BLaER1 treated with 17β-estradiol and CSF1 and Interleukin-3, amounts not matched to agents 10 nM and 100 nM (cell line): Measurements from ENCODE around the gene ANKRD44.
"Not testable (repeated sequence)": the region's sequence is repeated elsewhere in the genome, so short reads cannot be mapped to it uniquely, and the experiment has no call there.

ENCODE experiments used
- H3K27ac ChIP-seq, 11 experiments: shearing (Covaris generic); formaldehyde crosslinking; 2 replicates each; pipeline ENCODE4 v1.8.1; 2022
- H3K27me3 ChIP-seq, 11 experiments: shearing (Covaris generic); formaldehyde crosslinking; 2 replicates each; pipeline ENCODE4 v1.8.1; 2022
- H3K36me3 ChIP-seq, 11 experiments: shearing (Covaris generic); formaldehyde crosslinking; 2 replicates each; pipeline ENCODE4 v1.8.1; 2022
- H3K4me1 ChIP-seq, 10 experiments: shearing (Covaris generic); formaldehyde crosslinking; 2 replicates each; pipeline ENCODE4 v1.8.1; 2022
- H3K4me2 ChIP-seq, 11 experiments: shearing (Covaris generic); formaldehyde crosslinking; 2 replicates each; pipeline ENCODE4 v1.8.1; 2022
- H3K4me3 ChIP-seq, 10 experiments: shearing (Covaris generic); formaldehyde crosslinking; 2 replicates each; pipeline ENCODE4 v1.8.1; 2022
- H3K9ac ChIP-seq, 11 experiments: shearing (Covaris generic); formaldehyde crosslinking; 2 replicates each; pipeline ENCODE4 v1.8.1; 2022
- H3K9me3 ChIP-seq, 11 experiments: shearing (Covaris generic); formaldehyde crosslinking; replicated peaks in 1 of 11; 2 replicates each; pipeline ENCODE4 v1.8.1; 2022
- H4K20me1 ChIP-seq, 11 experiments: shearing (Covaris generic); formaldehyde crosslinking; 2 replicates each; pipeline ENCODE4 v1.8.1; 2022
- Cebpa-rat ChIP-seq, 11 experiments: shearing (Covaris generic); IDR thresholded peaks; 2 replicates each; pipeline ENCODE4 v1.8.1; 2022

Gene ANKRD44

DNA sequence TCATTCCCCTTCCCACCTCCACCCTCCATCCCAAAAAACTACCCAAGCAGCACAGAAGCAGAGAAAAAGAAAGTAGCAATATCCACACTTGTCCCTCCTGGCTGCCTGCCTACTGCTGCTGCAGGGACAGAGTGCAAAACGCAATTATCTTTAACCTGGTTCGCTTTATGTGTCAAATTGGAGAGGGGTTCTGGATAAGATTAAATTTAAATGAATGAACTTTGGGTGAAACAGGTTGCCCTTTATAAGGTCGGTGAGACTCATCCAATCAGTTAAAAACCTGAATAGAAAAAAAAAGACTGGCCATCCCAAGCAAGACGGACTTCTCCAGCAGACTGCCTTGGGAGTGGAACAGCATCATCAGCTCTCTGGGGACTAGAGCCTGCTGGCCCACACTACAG, 62.6 kb downstream of the ANKRD44 start:
- no peaks in the 10 kb centered on the region for H3K27me3 ChIP-seq
- peaks cover 0 to 19% (median 0%) of the 10 kb centered on the region in 11 experiments; a peak in 2 of 22 replicates for H3K36me3 ChIP-seq
- no peak overlapping the region for H3K27ac ChIP-seq
- no peak overlapping the region for H3K9ac ChIP-seq
- no peak for TF ChIP-seq Cebpa-rat (IDR thresholded peaks at IDR 0.05)
- H3K4me3 ChIP-seq: no peak overlapping the region
- peaks cover 0 to 5% (median 0%) of the 10 kb centered on the region in 11 experiments; a peak in 5 of 22 replicates for H3K9me3 ChIP-seq
- H4K20me1 ChIP-seq: no peaks in the 10 kb centered on the region; a peak in 1 of 22 replicates
- peaks cover under 1 to 45% (median 17%) of the 10 kb centered on the region in 10 experiments; a peak in 19 of 20 replicates for H3K4me1 ChIP-seq
- H3K4me2 ChIP-seq: peak overlapping the region in 7 of 11 experiments; percentile 4 to 73 (median 56); a peak in 9 of 22 replicates

DNA sequence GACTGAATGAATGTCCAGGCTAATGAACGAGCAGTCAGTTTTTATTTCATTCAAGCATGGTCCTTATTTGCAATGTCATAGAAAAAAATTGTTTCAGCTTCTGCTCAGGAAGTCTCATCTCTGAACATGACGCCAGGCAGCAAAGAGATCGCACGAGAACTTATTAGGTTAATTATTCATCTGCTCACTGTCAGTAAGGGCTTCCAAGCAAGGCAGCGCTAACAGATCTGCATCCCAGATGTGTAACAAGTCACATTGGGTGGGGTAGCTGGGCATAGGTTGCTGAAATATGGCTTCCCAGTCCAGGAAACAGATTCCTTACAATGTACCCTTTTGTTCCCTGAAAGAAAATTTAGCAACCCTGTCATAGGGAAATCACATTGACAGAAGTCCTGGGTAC, 63.5 kb downstream of the ANKRD44 start:
- Histone ChIP-seq H4K20me1 (peaks cover 0 to 8% (median 0%) of the 10 kb centered on the region in 11 experiments; a peak in 1 of 22 replicates), H3K4me2 (no peak overlapping the region), H3K4me1 (peaks cover 9 to 48% (median 26%) of the 10 kb centered on the region in 10 experiments), H3K4me3 (no peak overlapping the region), H3K27me3 (no peaks in the 10 kb centered on the region), H3K36me3 (peaks cover 0 to 19% (median 0%) of the 10 kb centered on the region in 11 experiments; a peak in 2 of 22 replicates), H3K9ac (no peak overlapping the region), H3K27ac (no peak overlapping the region), H3K9me3 (peaks cover 0 to 5% (median 0%) of the 10 kb centered on the region in 11 experiments; a peak in 5 of 22 replicates)
- TF ChIP-seq Cebpa-rat (IDR thresholded peaks at IDR 0.05): no peak

DNA sequence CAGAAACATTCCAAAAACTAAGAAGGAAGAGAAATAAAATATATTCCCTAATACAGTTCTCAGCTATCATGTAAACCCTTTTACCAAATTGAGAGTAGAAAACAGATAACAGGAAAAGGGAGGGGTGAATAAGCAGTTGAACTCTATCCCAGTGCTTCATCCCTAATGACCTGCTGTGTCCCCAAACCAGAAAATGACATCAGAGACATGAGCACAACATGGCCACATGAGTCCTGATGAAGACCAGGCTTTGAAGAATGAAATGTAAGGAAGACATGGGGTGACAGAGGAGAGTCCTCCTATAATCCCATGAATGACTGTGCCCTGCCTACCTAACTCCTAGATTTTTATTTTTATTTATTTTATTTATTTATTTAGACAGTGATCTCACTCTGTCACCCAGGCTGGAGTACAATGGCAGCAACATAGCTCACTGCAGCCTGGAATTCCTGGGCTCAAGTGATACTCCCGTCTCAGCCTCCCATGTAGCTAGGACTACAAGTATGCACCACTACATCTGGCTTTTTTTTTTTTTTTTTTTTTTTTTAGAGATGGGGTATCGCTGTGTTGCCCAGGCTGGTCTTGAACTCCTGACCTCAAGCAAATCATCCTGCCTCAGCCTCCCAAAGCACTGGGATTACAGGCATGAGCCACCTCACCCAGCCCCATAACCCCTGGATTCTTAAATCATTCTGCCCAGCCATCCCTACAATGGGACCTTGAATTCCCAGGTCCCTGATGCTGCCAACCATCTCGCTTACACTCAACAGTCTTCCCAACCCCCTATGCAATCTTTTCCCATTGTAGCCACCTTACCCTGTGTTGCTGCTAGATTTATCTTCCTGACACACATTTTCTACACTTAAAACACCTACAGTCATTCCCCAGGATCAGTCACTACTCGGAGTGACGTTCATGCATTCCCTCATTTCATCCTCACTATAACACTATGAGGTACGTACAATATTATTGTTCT, 64.5 kb downstream of the ANKRD44 start:
- Histone ChIP-seq H3K4me2 (no peak overlapping the region), H3K36me3 (peaks cover 0 to 19% (median 0%) of the 10 kb centered on the region in 11 experiments; a peak in 2 of 22 replicates), H3K27ac (no peak overlapping the region), H3K9me3 (peaks cover 0 to 5% (median 0%) of the 10 kb centered on the region in 11 experiments; a peak in 5 of 22 replicates), H3K4me1 (peaks cover 9 to 58% (median 30%) of the 10 kb centered on the region in 10 experiments), H3K9ac (no peak overlapping the region), H3K27me3 (no peaks in the 10 kb centered on the region), H4K20me1 (peaks cover 0 to 14% (median 0%) of the 10 kb centered on the region in 11 experiments; a peak in 3 of 22 replicates), H3K4me3 (no peak overlapping the region)
- TF ChIP-seq Cebpa-rat (IDR thresholded peaks at IDR 0.05): no peak

DNA sequence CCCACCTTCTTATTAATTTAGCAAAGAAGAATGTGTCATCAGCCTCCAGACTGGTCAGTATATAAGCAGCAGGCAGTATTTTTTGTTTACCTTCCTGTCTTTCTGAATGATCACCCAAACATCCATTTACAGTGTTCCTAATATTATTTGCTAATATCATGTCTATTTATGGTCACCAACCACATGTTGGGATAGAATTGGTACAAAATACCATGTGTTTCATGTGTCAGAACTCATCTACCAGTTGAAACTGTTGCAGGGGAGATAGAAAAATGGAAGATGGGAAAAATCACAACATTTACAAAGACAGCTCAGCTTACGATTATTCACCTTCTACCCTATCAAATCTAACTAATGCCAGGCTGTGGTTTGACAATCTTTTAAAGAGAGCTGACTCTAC, 66.2 kb downstream of the ANKRD44 start:
- peaks cover 26 to 71% (median 48%) of the 10 kb centered on the region in 10 experiments for H3K4me1 ChIP-seq
- no peak overlapping the region for H3K9ac ChIP-seq
- no peak overlapping the region for H3K4me3 ChIP-seq
- peaks cover 0 to 12% (median 0%) of the 10 kb centered on the region in 11 experiments; a peak in 2 of 22 replicates for H3K36me3 ChIP-seq
- TF ChIP-seq Cebpa-rat (IDR thresholded peaks at IDR 0.05): no peak
- H3K27ac ChIP-seq: no peak overlapping the region
- peaks cover 0 to 32% (median 0%) of the 10 kb centered on the region in 11 experiments; a peak in 3 of 22 replicates for H4K20me1 ChIP-seq
- no peaks in the 10 kb centered on the region for H3K27me3 ChIP-seq
- peaks cover 0 to 5% (median 0%) of the 10 kb centered on the region in 11 experiments; a peak in 5 of 22 replicates for H3K9me3 ChIP-seq
- H3K4me2 ChIP-seq: no peak overlapping the region

DNA sequence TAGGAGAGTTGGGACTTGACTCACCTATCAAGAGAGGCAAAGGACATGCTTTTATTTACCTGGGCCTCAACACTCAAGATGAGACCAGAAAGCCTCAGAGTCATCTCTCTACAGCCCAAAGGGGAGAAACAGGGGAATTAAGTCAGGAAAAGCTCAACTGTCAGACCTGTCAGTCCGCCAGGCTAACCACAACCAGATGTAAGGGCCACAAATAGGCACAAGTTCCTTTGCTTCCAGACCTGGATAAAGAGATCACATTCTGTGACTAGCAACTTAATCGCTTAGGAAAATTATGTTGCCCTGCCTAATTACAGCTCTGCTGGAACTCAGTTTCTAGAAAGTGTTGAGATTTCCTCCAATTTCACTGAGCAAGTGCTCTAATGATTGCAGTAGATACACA, 67.9 kb downstream of the ANKRD44 start:
- Histone ChIP-seq H4K20me1 (peaks cover 0 to 42% (median 0%) of the 10 kb centered on the region in 11 experiments; a peak in 3 of 22 replicates), H3K4me2 (peak overlapping the region; percentile 43 to 69 (median 59); a peak in 21 of 22 replicates), H3K27me3 (no peaks in the 10 kb centered on the region), H3K36me3 (peaks cover 0 to 8% (median 0%) of the 10 kb centered on the region in 11 experiments; a peak in 2 of 22 replicates), H3K9me3 (peaks cover 0 to 5% (median 0%) of the 10 kb centered on the region in 11 experiments; a peak in 5 of 22 replicates), H3K9ac (no peak overlapping the region), H3K4me1 (peaks cover 29 to 70% (median 40%) of the 10 kb centered on the region in 10 experiments), H3K27ac (peak overlapping the region in 4 of 11 experiments; percentile 4 to 34 (median 28); a peak in 3 of 22 replicates), H3K4me3 (no peak overlapping the region)
- TF ChIP-seq Cebpa-rat (IDR thresholded peaks at IDR 0.05): no peak

DNA sequence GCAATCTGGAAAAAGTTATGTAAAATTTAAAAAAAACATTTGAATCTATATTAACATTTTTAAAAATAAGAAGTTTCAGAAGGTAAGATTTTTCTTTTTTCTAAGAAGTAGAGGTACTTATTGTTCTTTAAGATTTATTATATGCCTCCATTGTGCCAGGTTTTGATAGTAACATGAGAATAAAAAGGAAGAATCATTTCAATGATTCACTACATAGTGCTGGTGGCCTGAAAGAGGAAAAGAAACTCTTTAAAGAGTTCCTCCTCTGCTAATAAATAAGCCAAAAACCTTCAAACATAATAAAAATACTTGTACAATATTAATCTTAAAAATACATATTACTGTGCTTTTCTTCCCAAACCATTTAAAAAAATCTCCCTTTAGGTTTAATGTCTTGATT, 69.0 kb downstream of the ANKRD44 start:
- Histone ChIP-seq H3K9me3 (peaks cover 0 to 5% (median 0%) of the 10 kb centered on the region in 11 experiments; a peak in 5 of 22 replicates), H3K4me2 (peak overlapping the region in 4 of 11 experiments; percentile 76 to 97 (median 84); a peak in 6 of 22 replicates), H3K4me1 (peaks cover 29 to 78% (median 39%) of the 10 kb centered on the region in 10 experiments), H3K27me3 (no peaks in the 10 kb centered on the region), H3K27ac (no peak overlapping the region), H3K36me3 (no peaks in the 10 kb centered on the region), H3K4me3 (no peak overlapping the region), H4K20me1 (peaks cover 0 to 52% (median 0%) of the 10 kb centered on the region in 11 experiments; a peak in 3 of 22 replicates), H3K9ac (no peak overlapping the region)
- TF ChIP-seq Cebpa-rat (IDR thresholded peaks at IDR 0.05): no peak

DNA sequence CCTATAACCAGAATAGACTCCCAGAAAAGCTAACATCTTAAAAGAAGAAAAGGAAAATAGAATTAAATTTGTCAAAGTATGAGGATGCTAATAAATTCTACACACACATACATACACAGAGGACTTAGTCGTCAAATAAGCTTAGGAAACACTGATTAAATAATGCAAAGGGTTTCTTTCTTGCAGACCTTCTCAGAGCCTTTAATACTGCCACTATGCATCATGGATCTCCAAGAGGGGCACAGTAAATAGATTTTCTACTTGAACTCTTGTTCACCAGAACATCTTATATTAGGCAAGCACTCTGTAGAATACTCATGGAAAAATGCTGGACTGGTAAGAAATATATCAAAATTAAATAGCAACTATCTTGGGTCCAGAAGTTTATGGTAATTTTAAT, 69.4 kb downstream of the ANKRD44 start:
- H3K4me2 ChIP-seq: peak overlapping the region in 10 of 11 experiments; percentile 31 to 97 (median 71); a peak in 19 of 22 replicates
- H3K27me3 ChIP-seq: no peaks in the 10 kb centered on the region
- H3K9ac ChIP-seq: peak overlapping the region in 1 of 11 experiments; percentile 31; a peak in 1 of 22 replicates
- TF ChIP-seq Cebpa-rat (IDR thresholded peaks at IDR 0.05): no peak
- peaks cover 0 to 5% (median 0%) of the 10 kb centered on the region in 11 experiments; a peak in 5 of 22 replicates for H3K9me3 ChIP-seq
- H3K4me3 ChIP-seq: no peak overlapping the region
- peaks cover 29 to 82% (median 39%) of the 10 kb centered on the region in 10 experiments for H3K4me1 ChIP-seq
- peaks cover 0 to 57% (median 0%) of the 10 kb centered on the region in 11 experiments; a peak in 3 of 22 replicates for H4K20me1 ChIP-seq
- peak overlapping the region in 7 of 11 experiments; percentile 49 to 85 (median 73); a peak in 8 of 22 replicates for H3K27ac ChIP-seq
- no peaks in the 10 kb centered on the region for H3K36me3 ChIP-seq

DNA sequence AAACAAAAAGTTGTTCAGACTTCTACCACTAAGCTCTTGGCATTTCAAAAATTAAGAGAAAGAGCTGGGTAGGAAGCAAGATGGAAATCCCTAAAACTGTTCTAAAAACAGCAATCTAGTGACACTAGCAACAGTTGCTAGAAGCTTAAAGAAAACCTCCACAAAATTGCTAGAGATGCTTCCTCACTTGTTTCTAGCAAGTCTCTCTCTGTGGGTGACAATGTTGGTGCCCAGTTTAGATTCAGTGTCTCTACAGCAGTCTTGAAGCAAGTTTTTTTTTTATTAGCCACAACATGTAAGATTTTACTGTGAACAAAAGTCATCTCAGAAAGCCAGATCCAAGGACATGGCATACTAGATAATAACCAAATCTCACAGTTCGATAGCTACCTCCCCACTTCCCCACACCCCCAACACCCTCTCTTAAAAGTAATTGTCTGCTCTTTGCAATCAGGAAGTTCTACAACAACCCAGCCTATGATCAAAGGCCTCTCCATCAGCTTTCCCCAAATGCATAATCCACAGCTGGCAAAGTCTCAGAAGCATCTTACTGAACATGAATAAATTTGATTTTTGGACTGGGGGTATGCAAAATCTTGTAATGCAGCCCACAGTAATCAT, 70.0 kb downstream of the ANKRD44 start:
- peak overlapping the region; percentile 13 to 97 (median 66) for H3K4me2 ChIP-seq
- no peaks in the 10 kb centered on the region for H3K36me3 ChIP-seq
- H3K27ac ChIP-seq: peak overlapping the region in 9 of 11 experiments; percentile 9 to 85 (median 72); a peak in 15 of 22 replicates
- no peak for TF ChIP-seq Cebpa-rat (IDR thresholded peaks at IDR 0.05)
- peaks cover 0 to 5% (median 0%) of the 10 kb centered on the region in 11 experiments; a peak in 5 of 22 replicates for H3K9me3 ChIP-seq
- H3K9ac ChIP-seq: peak overlapping the region in 4 of 11 experiments; percentile 14 to 33 (median 29); a peak in 6 of 22 replicates
- H4K20me1 ChIP-seq: peaks cover 0 to 63% (median 0%) of the 10 kb centered on the region in 11 experiments; a peak in 3 of 22 replicates
- H3K4me3 ChIP-seq: no peak overlapping the region
- peaks cover 29 to 82% (median 39%) of the 10 kb centered on the region in 10 experiments for H3K4me1 ChIP-seq
- H3K27me3 ChIP-seq: no peaks in the 10 kb centered on the region

DNA sequence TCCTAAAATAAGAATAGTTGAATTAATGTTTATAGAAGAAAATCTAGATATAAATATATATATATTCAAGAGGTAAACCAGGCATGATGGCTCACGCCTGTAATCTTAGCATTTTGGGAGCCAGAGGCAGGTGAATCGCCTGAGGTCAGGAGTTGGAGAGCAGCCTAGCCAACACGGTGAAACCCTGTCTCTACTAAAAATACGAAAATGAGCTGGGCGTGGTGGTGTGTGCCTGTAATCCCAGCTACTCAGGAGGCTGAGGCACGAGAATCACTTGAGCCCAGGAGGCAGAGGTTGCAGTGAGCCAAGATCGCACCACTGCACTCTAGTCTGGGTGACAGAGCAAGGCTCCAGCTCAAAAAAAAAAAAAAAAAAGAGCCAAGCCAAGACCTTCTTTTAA, 70.6 kb downstream of the ANKRD44 start:
- Histone ChIP-seq H4K20me1 (peaks cover 0 to 63% (median 0%) of the 10 kb centered on the region in 11 experiments; a peak in 3 of 22 replicates), H3K4me1 (peaks cover 29 to 82% (median 39%) of the 10 kb centered on the region in 10 experiments), H3K9ac (peak overlapping the region in 4 of 11 experiments; percentile 14 to 33 (median 29); a peak in 6 of 22 replicates), H3K4me2 (peak overlapping the region; percentile 13 to 97 (median 66)), H3K27ac (peak overlapping the region in 9 of 11 experiments; percentile 9 to 85 (median 72); a peak in 15 of 22 replicates)
- H3K9me3 ChIP-seq, H3K27me3 ChIP-seq, H3K36me3 ChIP-seq, H3K4me3 ChIP-seq: not testable (repeated sequence)
